Measurements from ENCODE around the gene UFD1.

The UFD1 gene

DNA sequence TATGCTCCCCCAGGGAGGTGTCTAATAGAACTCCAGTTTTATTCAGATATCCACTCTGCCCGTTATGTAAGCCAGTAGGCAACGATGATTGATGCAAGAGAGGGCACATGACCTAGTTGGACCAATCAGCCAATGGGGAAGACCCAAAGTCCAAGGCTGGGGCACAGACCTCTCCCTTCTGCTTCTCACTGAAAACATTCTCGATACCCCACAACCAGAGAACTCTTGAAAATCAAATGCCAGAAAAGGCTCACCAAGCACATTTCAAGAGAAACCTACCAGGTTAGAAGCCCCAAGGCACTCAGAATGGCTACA, 54.9 kb downstream of the UFD1 start:
- DNase-seq (ENCODE audit: low spot score), result no peak

DNA sequence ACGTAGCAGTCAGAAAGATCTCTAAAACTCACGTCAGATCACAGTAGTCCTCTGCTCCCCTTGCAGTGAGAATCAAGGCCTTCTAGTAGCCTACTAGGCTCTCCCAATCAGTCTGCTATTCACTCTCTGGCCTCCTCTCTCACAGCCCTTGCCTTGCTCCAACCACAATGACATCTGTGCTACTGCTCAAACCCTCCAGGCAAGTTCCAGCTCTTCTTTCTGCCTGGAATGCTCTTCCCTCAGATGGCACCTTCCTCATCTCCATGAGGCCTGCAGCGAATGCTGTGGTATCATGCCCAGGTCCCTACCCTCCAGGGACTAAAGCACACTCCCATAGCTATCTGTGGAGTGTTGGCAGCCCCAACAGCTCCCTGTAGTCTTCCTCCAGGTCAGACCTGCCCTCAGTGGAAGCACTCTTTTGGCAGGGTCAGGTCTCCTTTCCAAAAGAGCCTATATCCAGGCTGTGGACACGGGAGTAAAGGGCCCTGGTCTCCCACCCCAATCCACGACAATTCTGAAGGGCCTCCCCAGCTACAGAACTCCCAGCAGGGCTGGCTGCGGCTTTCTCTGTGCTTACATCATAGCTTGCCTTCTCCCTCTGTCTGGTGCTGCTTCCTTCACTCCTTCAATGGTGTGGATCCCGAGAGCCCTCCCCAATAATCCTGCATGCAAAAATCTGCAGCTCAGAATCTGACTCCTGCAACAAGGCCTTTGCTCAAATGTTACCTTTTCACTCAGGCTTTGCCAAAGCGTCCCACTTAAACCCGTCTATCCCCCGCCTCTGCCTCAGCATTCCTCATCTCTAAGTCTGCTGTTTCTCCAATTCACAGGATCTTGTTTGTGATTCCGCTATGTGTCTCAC, 56.3 kb downstream of the UFD1 start:
- DNase-seq (ENCODE audit: low spot score), result no peak

DNA sequence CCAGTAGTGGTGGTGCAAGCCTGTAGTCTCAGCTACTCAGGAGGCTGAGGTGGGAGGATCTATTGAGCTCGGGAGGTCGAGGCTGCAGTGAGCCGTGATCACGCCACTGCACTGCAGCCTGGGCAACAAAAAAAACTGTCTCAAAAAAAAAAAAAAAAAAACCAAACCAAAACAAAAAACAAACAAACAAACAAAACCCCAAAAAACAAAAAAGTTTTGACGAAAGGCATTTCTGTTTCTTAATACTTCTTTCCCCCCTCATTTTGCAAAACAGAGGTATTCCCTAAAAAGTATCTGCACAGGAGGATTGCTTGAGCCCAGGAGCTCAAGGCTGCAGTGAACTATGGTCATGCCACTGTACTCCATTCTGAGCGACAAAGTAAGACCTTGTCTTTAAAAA, 58.7 kb downstream of the UFD1 start:
- no peak for DNase-seq (ENCODE audit: low spot score)

DNA sequence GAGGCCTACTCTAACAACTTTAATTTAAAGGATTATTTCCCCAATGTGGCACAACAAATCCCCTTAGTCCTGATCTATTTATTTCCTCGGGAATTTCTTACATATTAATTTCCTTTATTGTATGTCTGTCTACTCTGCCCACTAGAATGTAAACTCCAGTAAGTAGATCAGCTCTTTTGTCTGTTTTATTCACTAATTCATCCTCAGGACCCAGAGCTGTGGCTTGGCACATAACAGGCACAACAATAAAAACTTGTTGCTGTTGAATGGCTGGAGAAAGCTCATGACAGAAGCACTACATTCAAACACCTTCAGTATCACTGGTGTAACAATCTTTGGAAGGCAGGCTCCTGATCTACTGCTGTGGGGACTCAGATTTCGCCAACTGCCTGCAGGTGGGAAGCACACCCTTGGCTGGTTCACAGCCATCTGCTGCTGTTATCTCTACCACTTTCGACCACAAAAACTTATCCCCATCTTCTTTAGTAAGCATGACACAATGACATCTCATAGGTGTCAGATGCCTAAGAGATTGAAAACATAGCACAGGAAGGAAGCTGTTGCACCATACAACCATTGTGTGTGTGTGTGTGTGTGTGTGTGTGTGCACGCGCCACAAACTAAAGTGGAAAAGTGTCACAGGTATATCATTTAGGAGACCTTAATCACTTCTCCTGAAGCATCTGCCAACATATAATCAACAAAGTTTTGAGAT, 59.4 kb downstream of the UFD1 start:
- DNase-seq (ENCODE audit: low spot score), result no peak

DNA sequence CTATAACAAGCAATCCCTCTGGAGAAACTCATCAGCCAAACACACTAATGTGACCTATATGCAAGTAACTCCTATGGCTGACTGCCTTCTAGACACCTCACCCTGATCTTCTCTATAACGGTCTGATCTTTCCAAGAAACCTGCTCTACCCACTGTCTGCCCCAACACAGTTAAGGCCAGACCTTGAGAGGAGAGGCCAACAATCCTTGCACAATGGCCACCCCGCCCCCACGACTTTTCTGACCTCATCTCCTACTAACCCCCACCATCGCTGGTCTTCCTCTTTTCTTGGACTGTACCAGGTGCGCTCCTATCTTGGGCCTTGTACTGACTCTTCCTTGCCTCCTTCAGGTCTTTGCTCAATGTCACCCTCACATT, 59.9 kb downstream of the UFD1 start:
- DNase-seq (ENCODE audit: low spot score), result no peak

GRCh38 chr22:19412923-19413322, 66.1 kb downstream of the UFD1 start:
- no peak for DNase-seq (ENCODE audit: low spot score)

DNA sequence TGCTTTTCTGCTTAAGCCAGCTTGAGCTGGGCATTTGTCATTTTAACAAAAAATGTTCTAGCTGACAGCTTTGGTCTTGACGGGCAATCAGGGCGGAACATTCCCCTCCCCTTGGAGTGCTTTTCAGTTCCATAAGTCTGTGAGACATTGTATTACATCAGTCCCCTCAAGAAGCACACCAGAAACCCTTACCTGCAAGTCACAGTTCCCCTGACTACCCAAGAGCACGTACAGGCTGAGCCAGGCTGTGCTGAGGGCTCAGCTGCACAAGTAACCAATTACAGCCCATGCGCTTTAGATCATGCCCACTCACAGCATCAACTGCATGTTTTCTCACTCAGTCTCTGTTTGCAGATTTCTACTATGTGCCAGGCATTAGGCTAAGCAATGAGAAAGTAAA, 66.5 kb downstream of the UFD1 start:
- no peak for DNase-seq (ENCODE audit: low spot score)

DNA sequence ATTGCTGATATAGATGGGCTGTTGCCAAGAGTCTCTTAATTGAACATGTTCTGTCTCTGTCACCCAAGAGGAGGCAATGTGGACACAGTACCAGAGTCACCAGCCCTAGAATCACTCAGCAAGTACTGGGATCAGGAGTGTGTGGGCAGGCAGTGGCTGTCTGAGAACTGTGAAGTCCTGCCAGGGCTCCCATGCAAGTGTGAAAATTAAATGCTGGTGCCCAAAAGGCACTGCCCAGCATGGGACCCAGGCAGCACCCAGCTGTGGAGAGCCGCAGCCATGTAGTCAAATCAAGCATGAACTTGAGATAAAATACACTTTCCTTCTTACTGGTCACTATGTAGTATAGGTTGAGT, 67.3 kb downstream of the UFD1 start:
- DNase-seq (ENCODE audit: low spot score), result no peak

GRCh38 chr22:19410941-19411689, 67.9 kb downstream of the UFD1 start:
- no peak for DNase-seq (ENCODE audit: low spot score)

- no peak for DNase-seq (ENCODE audit: low spot score)
These were observed 71.1 kb downstream of the UFD1 start for GRCh38 chr22:19407649-19408606.

GRCh38 chr22:19406846-19407245, 72.1 kb downstream of the UFD1 start:
- DNase-seq (ENCODE audit: low spot score), result no peak

- DNase-seq (ENCODE audit: low spot score), result no peak
These were observed 72.6 kb downstream of the UFD1 start for GRCh38 chr22:19406281-19406811.

DNA sequence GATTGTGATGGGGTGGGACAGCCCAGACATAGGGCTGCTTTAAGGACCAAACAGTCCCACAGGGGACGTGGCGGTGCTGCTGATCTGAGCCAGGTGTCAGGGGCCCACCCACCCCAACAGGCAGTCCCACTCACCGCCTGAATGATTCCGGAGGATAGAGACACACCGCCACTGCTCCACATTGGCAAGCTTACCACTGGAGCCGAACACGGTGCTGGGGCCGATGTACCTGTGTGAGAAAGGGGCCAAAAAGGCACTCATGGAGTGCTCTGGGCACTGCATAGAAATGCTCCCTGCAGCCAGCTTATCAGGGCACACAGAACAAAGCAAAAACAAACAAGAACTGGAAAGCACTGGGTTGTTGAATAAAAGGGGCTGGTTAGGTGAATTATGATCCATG, 73.3 kb downstream of the UFD1 start:
- no peak for DNase-seq (ENCODE audit: low spot score)

DNA sequence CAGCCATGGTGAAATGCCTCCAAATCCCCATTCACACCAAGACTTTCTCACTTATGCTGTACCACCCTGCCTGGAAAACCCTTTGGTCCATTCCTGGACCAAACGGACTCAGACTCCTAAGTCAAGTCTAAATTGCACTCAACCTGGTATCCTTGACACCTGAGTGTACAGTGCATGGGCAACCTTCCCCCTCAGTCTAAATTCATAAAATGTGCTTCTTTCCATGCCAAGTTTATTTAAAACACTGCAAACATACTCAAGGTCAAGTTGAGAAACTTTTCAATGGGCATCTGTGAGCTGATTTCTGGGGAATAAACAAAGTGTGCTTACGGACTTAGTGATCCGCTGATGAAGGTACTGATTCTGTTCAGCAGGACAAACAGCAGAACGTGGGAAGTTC, 73.9 kb downstream of the UFD1 start:
- no peak for DNase-seq (ENCODE audit: low spot score)

DNA sequence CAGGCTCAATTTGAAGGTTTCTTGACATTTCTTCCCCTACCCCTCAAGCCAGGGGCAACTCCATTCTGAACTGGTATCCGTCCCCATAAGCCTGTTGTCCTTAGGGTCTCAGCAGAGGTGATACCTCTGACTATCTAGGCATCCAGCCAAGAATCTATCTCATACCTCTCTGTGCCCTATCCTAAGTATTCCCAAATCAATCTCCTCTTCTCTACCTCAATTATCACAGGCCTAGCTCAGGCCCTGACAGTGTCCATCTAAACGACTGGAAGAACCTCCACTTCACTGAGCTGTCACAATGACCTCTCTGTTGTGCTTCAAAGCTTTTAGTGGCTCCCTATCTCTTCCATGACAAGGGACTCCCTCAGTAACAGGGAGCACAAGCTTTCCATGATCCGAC, 74.3 kb downstream of the UFD1 start:
- DNase-seq (ENCODE audit: low spot score), result no peak

DNA sequence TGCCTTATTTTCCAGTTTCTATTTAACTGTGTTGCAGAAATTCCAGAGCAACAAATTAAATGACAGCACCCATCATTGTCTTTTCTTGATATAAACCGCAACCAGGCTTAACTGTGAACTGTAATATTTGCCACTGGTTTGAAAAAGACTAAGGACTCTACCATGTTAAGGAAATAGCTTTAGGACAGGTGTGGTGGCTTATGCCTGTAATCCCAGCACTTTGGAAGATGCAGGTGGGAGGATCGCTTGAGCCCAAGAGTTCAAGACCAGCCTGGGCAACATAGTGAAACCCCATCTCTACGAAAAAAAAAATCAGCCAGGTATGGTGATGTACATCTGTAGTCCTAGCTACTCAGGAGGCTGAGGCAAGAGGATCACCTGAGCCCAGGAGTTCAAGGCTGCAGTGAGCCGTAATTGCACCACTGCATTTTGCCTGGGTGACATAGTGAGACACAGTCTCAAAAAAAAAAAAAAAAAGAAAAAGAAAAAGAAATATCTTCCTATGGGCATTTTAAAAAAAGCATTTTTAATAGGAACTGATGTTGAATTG, 76.3 kb downstream of the UFD1 start:
- DNase-seq (ENCODE audit: low spot score), result no peak

- DNase-seq (ENCODE audit: low spot score), result no peak
These were observed 77.5 kb downstream of the UFD1 start for GRCh38 chr22:19401483-19401882.

- DNase-seq (ENCODE audit: low spot score), result no peak
These were observed 78.1 kb downstream of the UFD1 start for GRCh38 chr22:19400881-19401280.
